PC-3 (cell line): Measurements from ENCODE around the gene RYR2.

Experiments used
- CTCF ChIP-seq: fragments of 300-600 bp; sonication (generic); conservative IDR thresholded peaks from 2 replicates; pipeline ENCODE4 v1.5.1; 2017; ENCODE audit warnings: antibody characterized with exemption, low read depth, mild to moderate bottlenecking, low read length
- EZH2 ChIP-seq: fragments of 300-600 bp; sonication (generic); IDR thresholded peaks from one replicate; pipeline ENCODE4 v1.6.1; 2017; ENCODE audit warnings: antibody characterized with exemption, mild to moderate bottlenecking, low read length; ENCODE audit not compliant: unreplicated experiment
- EZH2phosphoT487 ChIP-seq: fragments of 300-600 bp; sonication (generic); IDR thresholded peaks from 2 replicates; pipeline ENCODE4 v1.6.1; 2018; ENCODE audit warnings: mild to moderate bottlenecking, antibody characterized with exemption, low read length, borderline replicate concordance

GRCh38 chr1:237269938-237270337, 228.0 kb downstream of the RYR2 start:
- TF ChIP-seq CTCF (no peak), EZH2 (no peak), EZH2phosphoT487 (no peak)
